GM19023 (cell line): ENCODE results near the gene ARL10.
A peak's percentile ranks its signal among the peaks of the same experiment; 100 is the strongest.

Experiments used
- ATAC-seq: cut with Tn5 transposase; IDR thresholded peaks from one replicate; pipeline ENCODE4 v1.9.1; 2021; ENCODE audit warnings: mild to moderate bottlenecking, moderate library complexity; ENCODE audit not compliant: unreplicated experiment

The ARL10 gene

DNA sequence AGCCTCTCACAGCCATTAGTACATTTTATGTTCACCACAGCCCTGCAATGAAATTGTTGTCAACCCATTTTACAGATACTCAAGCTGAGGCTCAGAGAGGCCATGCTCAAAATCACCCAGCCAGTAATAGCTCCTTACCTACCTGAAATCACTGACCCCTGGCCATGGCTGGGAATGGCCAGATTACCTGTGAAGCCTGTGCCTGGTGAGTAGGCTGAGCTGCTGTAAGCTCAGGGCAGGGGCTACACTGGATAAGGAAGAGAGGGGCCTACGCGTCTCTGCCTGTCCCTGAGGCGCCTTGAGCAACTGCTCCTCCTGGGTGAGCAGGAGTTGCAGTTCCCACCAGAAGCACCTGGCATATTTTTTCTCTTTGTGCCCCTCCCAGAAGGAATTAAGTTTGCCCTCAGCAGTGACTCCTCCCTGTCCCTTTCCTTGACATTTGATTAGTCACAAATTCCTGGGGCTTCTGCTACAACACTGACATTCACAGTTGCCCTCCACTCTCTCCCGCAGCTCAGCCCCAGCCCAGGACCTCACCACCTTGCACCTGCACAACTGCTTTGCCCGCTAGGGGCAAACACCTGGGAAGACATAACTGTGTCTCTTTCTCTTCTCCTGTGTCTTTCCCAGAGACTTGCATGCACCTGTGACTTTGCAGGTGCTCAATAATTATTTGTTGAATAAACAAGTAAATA lies 45.3 kb downstream of the ARL10 start:
- ATAC-seq: no peak

DNA sequence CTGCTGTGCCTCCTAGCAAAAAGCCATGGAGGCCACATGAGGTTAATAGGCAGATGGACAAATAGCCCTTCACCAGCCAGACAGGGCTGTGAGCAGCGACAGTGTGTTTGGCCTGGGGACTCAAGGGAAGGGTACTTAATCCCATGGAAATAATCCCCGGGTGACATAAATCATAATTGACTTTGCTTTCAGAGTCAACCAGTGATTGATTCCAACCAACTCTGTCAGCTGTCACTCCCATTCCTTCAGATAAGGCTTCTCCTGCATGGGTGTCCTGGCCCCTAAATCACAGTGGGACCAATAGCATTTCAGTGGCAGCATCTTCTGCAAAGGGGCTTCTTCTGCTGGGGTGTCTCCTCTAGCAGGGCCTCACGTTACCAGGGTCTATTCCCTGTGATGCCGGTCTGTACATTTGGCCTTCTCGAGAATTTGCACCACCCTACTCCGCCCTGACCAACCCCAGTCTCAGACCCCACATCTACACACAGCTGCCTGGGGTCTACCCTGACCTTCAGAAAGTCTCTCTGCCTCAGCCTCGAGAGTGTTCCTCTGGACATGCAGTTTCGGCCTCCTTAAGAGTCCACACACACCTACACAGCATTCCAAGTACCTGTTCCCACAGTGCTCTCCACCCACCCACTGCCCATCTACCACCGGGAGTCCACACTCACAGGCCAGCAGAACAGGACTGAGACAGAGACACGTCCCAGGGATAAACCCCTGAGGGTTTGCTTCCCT lies 47.4 kb downstream of the ARL10 start:
- ATAC-seq: no peak

DNA sequence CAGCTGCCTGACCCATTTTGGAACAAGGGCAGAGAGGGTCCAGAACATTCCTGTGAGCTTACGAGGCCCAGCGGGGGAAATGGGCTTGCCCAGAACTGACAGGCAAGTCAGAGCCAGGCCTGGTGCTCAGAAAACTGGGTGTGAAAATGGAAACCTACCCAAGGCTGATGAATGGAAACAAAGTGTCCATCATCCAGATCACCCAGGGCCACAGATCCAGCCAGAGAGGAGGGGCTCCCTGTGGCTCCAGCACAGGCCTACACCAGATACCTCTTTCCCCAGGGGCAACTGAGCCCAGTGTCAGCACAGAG lies 47.9 kb downstream of the ARL10 start:
- ATAC-seq: no peak

DNA sequence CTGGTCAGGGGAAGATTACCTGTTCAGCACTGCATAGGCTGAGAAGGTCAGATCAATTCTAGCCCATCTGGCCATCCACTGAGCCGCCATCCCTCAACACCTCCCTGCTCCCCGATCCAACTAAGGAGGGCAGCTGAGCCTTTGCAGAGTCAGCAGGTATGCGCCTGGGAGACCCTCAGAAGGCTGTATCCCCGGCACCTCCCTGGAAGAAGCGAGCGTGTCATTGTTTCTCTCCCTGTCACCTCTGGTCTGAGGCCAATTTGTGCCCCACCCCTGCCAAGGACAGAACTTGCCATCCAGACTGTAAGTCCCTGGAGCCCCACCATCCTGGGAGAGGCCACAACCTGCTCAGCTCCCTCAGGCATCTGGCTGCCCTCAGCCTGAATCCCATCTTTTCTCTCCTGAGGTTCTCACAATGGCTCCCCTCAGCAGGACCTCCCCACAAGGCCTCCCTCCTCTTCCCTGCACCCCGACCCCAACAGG lies 48.5 kb downstream of the ARL10 start:
- ATAC-seq: no peak

DNA sequence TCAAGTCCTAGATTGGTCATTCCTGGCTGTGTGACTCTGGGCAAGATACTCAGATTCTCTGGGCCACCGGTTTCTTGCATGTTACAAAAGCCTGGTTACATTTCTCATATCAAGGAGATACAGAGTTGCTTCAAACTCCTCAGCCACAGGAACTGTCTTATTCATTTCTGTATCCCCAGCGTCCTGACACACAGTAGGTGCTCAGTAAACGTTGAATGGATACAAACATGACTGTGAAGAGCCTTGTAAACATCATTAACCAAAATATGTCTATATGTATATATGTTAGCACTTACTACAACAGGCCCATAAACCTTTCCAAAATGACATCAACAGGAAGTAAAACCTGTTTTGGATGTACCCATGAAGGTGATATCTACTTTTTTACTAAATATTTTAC lies 49.4 kb downstream of the ARL10 start:
- no peak for ATAC-seq

DNA sequence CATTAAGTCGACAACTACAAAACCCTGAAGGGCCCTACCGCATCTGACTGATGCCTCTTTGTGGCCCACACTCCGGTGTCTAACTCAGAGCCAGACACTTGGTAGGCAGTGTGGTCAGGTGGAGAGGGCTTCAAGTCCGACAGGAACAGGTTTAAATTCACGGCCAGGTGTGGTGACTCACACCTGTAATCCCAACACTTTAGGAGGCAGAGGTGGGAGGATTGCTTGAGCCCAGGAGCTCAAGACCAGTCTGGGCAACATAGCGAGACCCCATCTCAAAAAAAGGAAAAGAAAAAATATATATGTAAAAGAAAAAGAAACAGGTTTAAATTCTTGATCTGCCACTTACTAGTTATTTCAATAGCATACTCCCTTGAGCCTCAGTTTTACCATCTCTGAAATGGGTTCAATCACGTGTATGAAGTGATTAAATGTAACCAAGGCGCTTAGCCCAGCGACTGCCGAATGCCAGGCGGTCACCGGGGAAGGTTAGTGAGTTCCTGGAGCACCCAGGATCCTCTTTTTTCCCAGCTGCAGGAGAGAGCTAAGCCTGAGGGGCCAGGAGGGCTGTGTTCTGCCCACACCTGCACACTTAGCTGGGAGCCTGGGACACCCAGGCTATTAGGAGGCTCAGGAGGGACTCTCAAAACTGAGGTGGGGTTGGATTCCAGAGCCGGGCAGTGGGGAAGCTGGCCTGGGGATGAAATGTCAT lies 50.1 kb downstream of the ARL10 start:
- ATAC-seq: peak; percentile 3

DNA sequence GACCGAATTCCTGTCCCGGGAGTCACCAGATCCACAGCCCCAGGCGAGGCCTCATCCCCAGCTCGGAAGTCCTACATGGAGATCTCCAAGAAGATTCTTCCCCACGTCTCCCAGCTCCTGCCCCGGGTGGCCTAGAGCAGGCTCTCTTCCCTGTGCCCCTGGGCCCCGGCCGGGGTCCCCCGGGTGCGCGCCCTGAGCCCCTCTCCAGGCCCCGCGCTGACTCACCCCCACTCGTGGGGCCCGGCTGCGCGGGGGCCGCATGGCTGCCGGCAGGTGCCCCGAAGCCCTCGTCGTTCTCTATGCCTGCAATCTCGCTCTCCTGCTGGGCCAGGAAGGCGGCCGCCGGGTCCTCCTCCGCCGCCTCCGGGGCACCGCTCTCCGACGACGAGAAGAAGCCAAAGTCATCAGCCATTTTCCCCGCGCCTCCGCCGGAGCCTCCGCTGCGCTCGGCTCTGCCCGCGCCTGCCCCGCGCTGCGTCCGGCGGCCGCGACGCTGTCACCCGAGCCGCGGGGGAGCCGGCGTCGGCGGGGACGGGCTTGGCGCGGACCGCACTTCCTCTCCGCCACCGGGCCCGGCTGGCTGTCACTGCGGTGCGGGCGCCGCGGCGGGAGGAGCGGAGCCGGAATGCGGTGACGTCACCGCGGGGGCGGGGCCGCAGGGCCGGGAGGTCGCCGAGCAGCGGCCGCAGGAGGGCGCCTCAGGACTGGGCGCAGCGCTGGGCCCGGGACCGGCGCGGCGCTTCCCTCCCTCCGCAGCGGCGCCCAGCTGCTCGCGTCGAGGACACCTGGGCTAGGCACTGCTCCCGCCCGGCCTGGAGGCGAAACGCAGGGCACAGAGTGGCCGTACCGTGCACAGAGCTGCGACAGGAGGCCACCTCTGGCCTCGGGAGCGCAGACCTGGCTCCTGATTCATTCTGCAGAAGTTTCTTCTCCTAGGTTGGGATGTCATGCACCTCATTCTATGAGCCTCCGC lies 51.0 kb downstream of the ARL10 start, which contains the start of gene CLTB:
Gene CLTB, minus strand, starts transcription at position 588 of the 973 bp plus-strand sequence. Its CDS starts 176 bp downstream, at position 412.
- ATAC-seq: peak; percentile 88

DNA sequence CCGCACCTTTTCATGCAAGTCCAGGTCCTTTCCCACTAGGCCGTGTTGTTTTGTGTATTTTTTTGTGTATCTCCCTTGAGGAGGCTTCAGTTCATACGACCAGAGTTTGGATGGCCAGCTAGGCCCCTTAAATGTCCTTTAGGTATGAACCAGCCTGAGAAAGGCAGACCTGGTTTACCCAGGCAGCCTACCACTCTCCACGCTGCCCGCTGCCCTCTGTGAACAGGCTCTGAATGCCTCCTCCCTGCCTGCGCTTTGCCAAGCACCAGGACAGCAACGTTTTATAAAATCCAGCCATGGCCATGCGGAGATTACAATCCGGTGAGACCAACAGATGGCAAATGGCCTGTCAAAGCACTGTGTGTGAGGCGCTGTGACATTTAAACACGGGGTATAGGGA lies 51.7 kb downstream of the ARL10 start:
- ATAC-seq: no peak

DNA sequence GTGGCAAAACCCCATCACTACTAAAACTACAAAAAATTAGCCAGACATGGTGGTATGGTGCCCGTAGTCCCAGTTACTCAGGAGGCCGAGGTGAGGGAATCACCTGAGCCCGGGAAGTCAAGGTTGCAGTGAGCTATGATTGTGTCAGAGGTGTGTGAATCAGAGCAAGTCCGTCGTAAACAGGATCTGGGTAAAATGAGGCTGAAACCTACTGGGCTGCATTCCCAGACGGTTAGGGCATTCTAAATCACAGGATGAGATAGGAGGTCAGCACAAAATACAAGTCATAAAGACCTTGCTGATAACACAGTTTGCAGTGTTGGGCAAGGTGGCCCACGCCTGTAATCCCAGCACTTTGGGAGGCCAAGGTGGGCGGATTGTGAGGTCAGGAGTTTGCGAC lies 53.0 kb downstream of the ARL10 start:
- no peak for ATAC-seq

DNA sequence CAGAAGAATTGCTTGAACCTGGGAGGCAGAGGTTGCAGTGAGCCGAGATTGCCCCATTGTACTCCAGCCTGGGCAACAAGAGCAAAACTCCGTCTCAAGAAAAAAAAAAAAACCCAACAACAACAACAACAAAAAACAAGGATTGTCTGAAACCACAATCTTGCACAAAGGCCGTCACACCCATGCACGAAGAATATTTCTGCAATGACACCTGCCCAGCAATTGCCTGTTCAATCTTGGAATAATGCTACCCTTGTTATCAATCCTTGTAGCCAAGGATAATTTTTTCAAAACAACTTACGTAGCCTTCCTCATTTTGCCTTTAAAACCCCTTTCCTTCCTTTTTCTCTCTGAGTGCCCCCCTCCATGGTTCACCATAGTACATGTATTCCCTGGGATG lies 54.8 kb downstream of the ARL10 start:
- no peak for ATAC-seq

DNA sequence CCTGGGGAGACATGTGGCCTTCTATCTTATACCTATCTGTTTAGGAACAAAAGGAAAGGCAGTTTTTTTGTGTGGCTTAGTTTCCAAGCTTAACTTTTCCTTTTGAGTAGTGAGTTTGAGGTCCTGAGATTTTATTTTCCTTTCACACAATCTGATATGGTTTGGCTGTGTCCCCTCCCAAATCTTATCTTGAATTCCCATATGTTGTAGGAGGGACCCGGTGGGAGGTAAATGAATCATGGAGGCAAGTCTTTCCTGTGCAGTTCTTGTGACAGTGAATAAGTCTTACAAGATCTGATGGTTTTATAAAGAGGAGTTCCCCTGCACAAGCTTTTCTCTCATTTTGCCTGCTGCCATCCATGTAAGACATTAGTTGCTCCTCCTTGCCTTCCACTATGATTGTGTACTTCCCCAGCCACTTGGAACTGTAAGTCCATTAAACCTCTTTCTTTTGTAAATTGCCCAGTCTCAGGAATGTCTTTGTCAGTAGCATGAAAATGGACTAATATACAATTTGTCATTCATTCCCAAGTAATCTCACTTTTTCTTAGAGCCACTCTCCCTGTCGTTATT lies 55.8 kb downstream of the ARL10 start:
- ATAC-seq: no peak

DNA sequence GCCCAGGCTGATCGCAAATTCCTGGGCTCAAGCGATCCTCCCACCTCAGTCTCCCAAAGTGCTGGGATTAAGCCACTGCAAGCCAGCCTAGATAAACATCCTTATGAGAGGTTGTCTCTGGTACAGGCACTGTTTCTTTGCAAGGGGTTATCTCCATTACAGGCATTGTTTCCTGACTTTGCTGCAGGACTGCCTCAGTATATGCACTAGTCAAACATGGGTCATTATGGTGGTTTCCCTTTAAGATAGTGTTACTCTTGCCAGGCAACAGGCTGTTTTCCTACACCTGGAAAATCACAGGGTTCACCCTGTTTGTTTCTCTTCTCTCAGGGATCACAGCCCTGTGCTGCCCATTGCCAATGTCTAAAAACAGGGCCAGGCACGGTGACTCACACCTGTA lies 58.9 kb downstream of the ARL10 start:
- ATAC-seq: no peak

DNA sequence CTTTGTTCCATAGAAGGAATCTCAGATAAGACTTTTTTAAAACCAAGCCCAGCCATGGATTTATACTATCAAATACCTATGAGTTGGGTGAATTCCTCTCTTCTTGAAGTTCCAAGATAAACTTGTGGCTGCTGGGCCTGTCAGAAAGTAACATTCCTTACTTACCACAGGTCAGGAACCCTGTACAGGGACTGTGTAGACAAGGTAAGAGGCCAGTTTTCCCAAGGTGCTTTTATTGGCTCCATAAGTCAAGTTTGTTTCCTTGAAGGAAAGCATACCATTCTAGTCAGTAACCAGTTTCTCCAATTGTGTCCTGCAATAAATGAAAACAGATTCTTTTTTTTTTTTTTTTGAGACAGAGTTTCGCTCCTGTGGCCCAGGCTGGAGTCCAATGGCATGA lies 59.9 kb downstream of the ARL10 start:
- ATAC-seq: no peak

DNA sequence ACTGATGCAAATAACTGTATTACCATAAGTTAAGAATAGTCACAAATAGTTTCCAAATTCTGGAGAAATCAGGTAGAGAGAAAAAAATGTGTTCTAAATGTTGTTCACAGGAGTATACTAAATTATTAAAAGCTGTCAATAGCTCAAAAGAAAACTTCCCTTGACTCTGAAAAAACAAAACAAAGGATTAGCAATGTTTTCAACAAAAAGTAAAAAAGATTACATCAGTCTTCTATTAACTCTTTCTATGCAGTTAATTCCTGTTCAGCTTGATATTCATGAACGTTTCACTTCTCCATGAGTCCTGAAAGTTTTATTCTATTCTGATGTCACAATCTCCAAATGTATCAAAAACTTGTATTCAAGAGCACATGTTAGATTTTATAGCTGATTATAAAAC lies 60.5 kb downstream of the ARL10 start:
- no peak for ATAC-seq

DNA sequence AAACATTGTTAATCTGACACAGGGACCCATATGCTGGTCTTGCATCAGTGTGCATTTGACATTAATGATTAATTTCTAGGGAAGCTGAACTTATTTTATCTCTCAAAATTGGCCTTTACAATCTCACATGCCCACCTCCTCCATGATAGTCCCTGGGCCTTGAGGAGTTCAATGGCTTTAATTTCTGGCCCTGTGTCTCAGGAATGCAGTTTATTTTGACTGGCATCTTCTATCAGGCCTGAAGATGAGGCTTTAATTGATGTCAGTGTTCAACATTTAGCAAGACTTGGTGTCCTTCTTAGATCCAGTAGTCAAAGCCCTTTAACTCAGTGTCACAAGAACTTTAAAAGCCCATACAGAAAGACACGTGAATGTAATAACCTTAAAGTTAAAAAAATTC lies 61.6 kb downstream of the ARL10 start:
- ATAC-seq: no peak

DNA sequence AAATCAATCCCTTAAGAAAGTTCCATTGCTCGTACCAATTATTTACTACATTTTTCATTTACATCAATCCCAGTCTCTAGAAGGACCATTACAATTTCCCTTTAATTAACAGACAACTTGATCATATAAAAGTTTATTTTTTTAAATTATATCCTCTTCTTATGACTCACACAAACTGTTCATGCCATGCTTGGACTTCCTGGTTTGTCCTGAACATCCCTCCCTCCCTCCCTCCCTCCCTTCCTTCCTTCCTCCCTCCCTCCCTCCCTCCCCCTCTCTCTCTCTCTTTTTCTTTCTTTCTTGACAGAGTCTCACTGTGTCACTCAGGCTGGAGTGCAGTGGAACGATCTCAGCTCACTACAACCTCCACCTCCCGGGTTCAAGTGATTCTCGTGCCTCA lies 62.7 kb downstream of the ARL10 start:
- no peak for ATAC-seq

DNA sequence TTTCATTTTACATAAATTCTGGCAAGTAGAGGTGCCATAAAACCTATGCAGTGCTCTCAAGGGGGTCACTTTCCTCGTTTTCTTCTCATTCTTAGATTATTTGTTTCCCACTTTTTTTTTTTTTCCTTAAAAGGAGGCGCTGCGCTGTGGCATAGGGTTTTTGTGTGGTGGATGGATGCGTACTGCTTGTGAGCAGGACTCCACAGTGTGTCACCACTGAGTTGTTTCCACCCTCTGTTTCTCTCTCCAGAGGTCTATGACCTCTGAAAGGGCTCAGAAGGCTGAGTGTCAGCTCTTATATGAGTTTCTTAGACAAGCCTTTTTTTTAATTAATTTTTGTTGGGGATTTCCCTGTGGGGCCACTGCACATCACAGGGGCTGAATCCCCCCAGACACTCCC lies 64.7 kb downstream of the ARL10 start:
- no peak for ATAC-seq
